GM12878 (cell line): ENCODE data around the gene TRH. TPM values are rescaled to one million over a fixed set of nuclear protein-coding genes. Genes with fewer than 3 reads are reported as not detected.
"Not testable (repeated sequence)": the region's sequence is repeated elsewhere in the genome, so short reads cannot be mapped to it uniquely, and the experiment has no call there.

Experiments
- ATAC-seq: fragments of 200-7000 bp; cut with Tn5 transposase; 3 replicates; pipeline ENCODE4 v1.9.1; 2020; ENCODE audit warnings: mild to moderate bottlenecking, moderate library complexity
- BruUV-seq: library from RNA; stranded (reverse); fragments of 400-500 nt; replicated peaks from 2 replicates; lab custom pipeline; 2021; lab: Mats Ljungman, UMichigan
- CTCF ChIA-PET: fragments of 300-600 bp; sonication (Branson Sonifier 250); formaldehyde crosslinking; extraction: SDS; loops from one replicate; lab custom pipeline; 2021; ENCODE audit warnings: inconsistent platforms; lab: Yijun Ruan, JAX
- POLR2A ChIA-PET: fragments of 350-600 bp; formaldehyde crosslinking; extraction: SDS; loops from one replicate; lab custom pipeline; 2021; ENCODE audit warnings: inconsistent platforms; lab: Charles Lee
- RAD21 ChIA-PET: fragments of 300-600 bp; sonication (Branson Sonifier 250); formaldehyde crosslinking; loops from one replicate; lab custom pipeline; 2023; ENCODE audit warnings: antibody characterized with exemption; ENCODE audit not compliant: unreplicated experiment; lab: Charles Lee
- SMC1A ChIA-PET: fragments of 300-600 bp; sonication (Branson Sonifier 250); formaldehyde crosslinking; loops from one replicate; lab custom pipeline; 2023; ENCODE audit not compliant: unreplicated experiment, uncharacterized antibody; lab: Charles Lee
- DNase-seq: peaks from one replicate; pipeline ENCODE4 v3.0.0-alpha.2; 2011; ENCODE audit warnings: low read depth, low spot score
- FAIRE-seq: peaks from 3 replicates; lab custom pipeline; 2011; peaks lifted over from hg19 to GRCh38; lab: Jason Lieb, UNC
- H2AFZ ChIP-seq: 2 replicates; pipeline ENCODE4 v1.6.0; 2011; ENCODE audit warnings: low read depth, low read length, control low read depth; ENCODE audit not compliant: control insufficient read depth
- H3K27ac ChIP-seq: 2 replicates; pipeline ENCODE4 v1.5.1; 2011; ENCODE audit warnings: control low read depth; ENCODE audit not compliant: control insufficient read depth, insufficient read depth
- H3K27me3 ChIP-seq, 2 experiments: replicated peaks in 1 of 2; 2 replicates each; pipeline versions ENCODE4 v1.6.0 to v1.6.1; 2011; ENCODE audit warnings: low read length in 1 of 2; ENCODE audit not compliant: control insufficient read depth in 2 of 2, insufficient read depth in 2 of 2
- H3K36me3 ChIP-seq, 2 experiments: 2 replicates each; pipeline ENCODE4 v1.5.1; 2011; ENCODE audit warnings: low read length in 1 of 2; ENCODE audit not compliant: control insufficient read depth in 2 of 2, insufficient read depth in 2 of 2
- H3K4me1 ChIP-seq: 2 replicates; pipeline ENCODE4 v1.6.1; 2011; ENCODE audit warnings: mild to moderate bottlenecking, low read length, moderate library complexity, mixed read lengths; ENCODE audit not compliant: control insufficient read depth, insufficient read depth
- H3K4me2 ChIP-seq: 2 replicates; pipeline ENCODE4 v1.6.0; 2011; ENCODE audit warnings: control low read depth; ENCODE audit not compliant: control insufficient read depth, insufficient read depth
- H3K4me3 ChIP-seq: fragments of 200-600 bp; sonication (generic); 2 replicates; pipeline ENCODE4 v1.5.1; 2016
- H3K79me2 ChIP-seq: 2 replicates; pipeline ENCODE4 v1.6.0; 2011; ENCODE audit warnings: low read length; ENCODE audit not compliant: control insufficient read depth, insufficient read depth
- H3K9ac ChIP-seq: 2 replicates; pipeline ENCODE4 v1.8.0; 2011; ENCODE audit warnings: low read length, control low read depth, mixed read lengths; ENCODE audit not compliant: control insufficient read depth, insufficient read depth
- H3K9me3 ChIP-seq: replicated peaks from 3 replicates; pipeline ENCODE4 v1.5.1; 2011; ENCODE audit warnings: mild to moderate bottlenecking, low read length; ENCODE audit not compliant: control insufficient read depth, insufficient read depth
- H4K20me1 ChIP-seq: 2 replicates; pipeline ENCODE4 v1.6.0; 2011; ENCODE audit not compliant: control insufficient read depth, insufficient read depth
- E2F8 ChIP-seq: fragments of 450-650 bp; IDR thresholded peaks from 2 replicates; pipeline ENCODE4 v1.6.1; 2018; ENCODE audit warnings: mild to moderate bottlenecking, low read depth, moderate library complexity; ENCODE audit not compliant: partially characterized antibody
- JUNB ChIP-seq: IDR thresholded peaks from 2 replicates; pipeline ENCODE4 v1.6.1; 2016; ENCODE audit warnings: antibody characterized with exemption, mild to moderate bottlenecking
- RB1 ChIP-seq: fragments of 450-650 bp; formaldehyde crosslinking; IDR thresholded peaks from 2 replicates; pipeline ENCODE4 v1.6.1; 2017; ENCODE audit warnings: mild to moderate bottlenecking, borderline replicate concordance
- TCF7 ChIP-seq: IDR thresholded peaks from 2 replicates; pipeline ENCODE4 v1.6.1; 2014; ENCODE audit warnings: antibody characterized with exemption, borderline replicate concordance
- ZSCAN29 ChIP-seq: fragments of 450-650 bp; IDR thresholded peaks from 2 replicates; pipeline ENCODE4 v1.6.1; 2017; ENCODE audit warnings: mild to moderate bottlenecking, moderate library complexity
- ZZZ3 ChIP-seq: IDR thresholded peaks from 2 replicates; pipeline ENCODE4 v1.6.1; 2011; ENCODE audit warnings: low read depth; ENCODE audit not compliant: control insufficient read depth, insufficient read length
- WGBS: methylation state at CpG from one replicate; pipeline ENCODE4 v1.1.6; 2016; ENCODE audit warnings: low lambda C conversion rate; ENCODE audit not compliant: insufficient replicate concordance, insufficient coverage; ENCODE audit errors: missing lambda C conversion rate; 5-methylcytosine and 5-hydroxymethylcytosine counted together
- in situ Hi-C: fragments of 300-500 bp; cut with MboI; formaldehyde crosslinking; loops from 9 replicates; pipeline ENCODE4 v1.14.3; 2018; ENCODE audit warnings: mixed read lengths
- intact Hi-C: fragments of 100-400 bp; cut with micrococcal nuclease; formaldehyde crosslinking; loops from one replicate; pipeline ENCODE4 v1.14.2; 2022; ENCODE audit not compliant: unreplicated experiment
- polyA plus RNA-seq, 11 experiments: library from polyadenylated mRNA; depleted of rRNA in 4 of 11; unstranded in 6 of 11; stranded (reverse) in 5 of 11; fragments of >200 nt; fragmentation: Nextera tagmentation in 4 of 11; fragmentation: Illumina TruSeq in 1 of 11; extraction: Ambion mirVana in 4 of 11; extraction: Trizol in 1 of 11; gene quantifications; 1 replicate in 1 of 11; 2 replicates in 10 of 11; pipeline versions ENCODE4 v1.2.1 to v1.2.3, GENCODE V29; 2011 to 2016; ENCODE audit warnings: inconsistent platforms in 2 of 11, missing spikeins in 2 of 11, low read depth in 1 of 11
- total RNA-seq, 4 experiments: library from RNA; depleted of rRNA in 3 of 4; stranded (reverse); fragments of >200 nt in 3 of 4; fragmentation: Illumina TruSeq in 1 of 4; extraction: Trizol in 1 of 4; gene quantifications; 2 replicates each; pipeline versions ENCODE4 v1.2.1 to v1.2.3, GENCODE V29; 2013 to 2021

Gene TRH
- total and polyA plus RNA-seq, 10 of the 15 experiments (the other 5 are each of a cell fraction or from before 2014, with no cell fraction given) = not detected

DNA sequence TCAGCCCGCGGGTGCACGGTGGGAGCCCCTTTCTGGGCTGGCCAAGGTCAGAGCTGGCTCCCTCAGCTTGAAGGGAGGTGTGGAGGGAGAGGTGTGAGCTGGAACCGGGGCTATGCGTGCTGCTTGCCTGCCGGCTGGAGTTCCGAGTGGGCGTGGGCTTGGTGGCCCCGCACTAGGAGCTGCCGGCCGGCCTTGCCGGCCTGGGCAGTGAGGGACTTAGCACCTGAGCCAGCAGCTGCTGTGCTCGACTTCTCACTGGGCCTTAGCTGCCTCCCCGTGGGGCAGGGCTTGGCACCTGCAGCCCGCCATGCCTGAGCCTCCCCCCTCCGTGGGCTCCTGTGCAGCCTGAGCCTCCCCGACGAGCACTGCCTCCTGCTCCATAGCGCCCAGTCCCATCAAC is 36.0 kb downstream of the TRH start (continued):
- TF ChIP-seq E2F8 (no peak), JUNB (no peak), RB1 (no peak), ZSCAN29 (no peak), ZZZ3 (no peak), TCF7 (no peak)

- H3K4me2 ChIP-seq, RAD21 ChIA-PET, H3K79me2 ChIP-seq, in situ Hi-C loops, H3K27me3 ChIP-seq, intact Hi-C loops, H3K4me3 ChIP-seq, CTCF ChIA-PET, H2AFZ ChIP-seq, H3K36me3 ChIP-seq, H3K4me1 ChIP-seq, BruUV-seq, FAIRE-seq, DNase-seq, SMC1A ChIA-PET, H3K27ac ChIP-seq, H4K20me1 ChIP-seq, H3K9ac ChIP-seq, H3K9me3 ChIP-seq, ATAC-seq: not testable (repeated sequence)
- POLR2A ChIA-PET = interaction anchor here (0.7 kb wide), 1 partner anchor 344 kb away, joined by 4 read pairs; no protein-coding TSS in a partner anchor
Measured at GRCh38 chr3:130012108-130012507, 37.6 kb downstream of the TRH start.

GRCh38 chr3:130013246-130013645 is 38.7 kb downstream of the TRH start:
- H2AFZ ChIP-seq, ATAC-seq, H3K4me3 ChIP-seq, SMC1A ChIA-PET, H3K9ac ChIP-seq, H3K79me2 ChIP-seq, intact Hi-C loops, RAD21 ChIA-PET, H3K27ac ChIP-seq, H3K4me1 ChIP-seq, H3K9me3 ChIP-seq, FAIRE-seq, H4K20me1 ChIP-seq, H3K27me3 ChIP-seq, DNase-seq, BruUV-seq, in situ Hi-C loops, H3K36me3 ChIP-seq, H3K4me2 ChIP-seq, POLR2A ChIA-PET: not testable (repeated sequence)
- CTCF ChIA-PET = interaction anchor here (1.5 kb wide), 1 partner anchor 71 kb away, joined by 3 read pairs; no protein-coding TSS in a partner anchor
- WGBS = 60% methylated on average over 21 of the region's 21 CpGs
